Parathyroid adenoma (tissue), 2 donors: Measurements from ENCODE around the gene JUND.

Experiments
- H2AFZ ChIP-seq: fragments of 300-600 bp; sonication (generic); one replicate; pipeline ENCODE4 v1.7.0; 2017; ENCODE audit warnings: antibody characterized with exemption, mild to moderate bottlenecking
- H3K27ac ChIP-seq: fragments of 300-600 bp; sonication (generic); one replicate; pipeline ENCODE4 v1.7.0; 2017
- H3K27me3 ChIP-seq: fragments of 300-600 bp; sonication (generic); one replicate; pipeline ENCODE4 v1.7.0; 2017; ENCODE audit warnings: low read length; ENCODE audit not compliant: control insufficient read depth, insufficient read depth
- H3K36me3 ChIP-seq: fragments of 300-600 bp; sonication (generic); one replicate; pipeline ENCODE4 v1.7.0; 2017; ENCODE audit warnings: low read length; ENCODE audit not compliant: control insufficient read depth, insufficient read depth
- H3K4me1 ChIP-seq: fragments of 300-600 bp; sonication (generic); one replicate; pipeline ENCODE4 v1.7.0; 2017; ENCODE audit warnings: control low read depth
- H3K4me2 ChIP-seq: fragments of 300-600 bp; sonication (generic); one replicate; pipeline ENCODE4 v1.7.0; 2017; ENCODE audit warnings: low read length
- H3K4me3 ChIP-seq: fragments of 300-600 bp; sonication (generic); one replicate; pipeline ENCODE4 v1.7.0; 2017; ENCODE audit warnings: low read depth, low read length
- H3K79me2 ChIP-seq: fragments of 300-600 bp; sonication (generic); one replicate; pipeline ENCODE4 v1.7.0; 2017; ENCODE audit warnings: control low read depth
- H3K9ac ChIP-seq: fragments of 300-600 bp; sonication (generic); one replicate; pipeline ENCODE4 v1.7.0; 2017; ENCODE audit warnings: mild to moderate bottlenecking
- H3K9me3 ChIP-seq: fragments of 300-600 bp; sonication (generic); one replicate; pipeline ENCODE4 v1.7.0; 2017; ENCODE audit warnings: low read length; ENCODE audit not compliant: control insufficient read depth
- CTCF ChIP-seq: fragments of 300-600 bp; sonication (generic); IDR thresholded peaks from one replicate; pipeline ENCODE4 v1.7.0; 2017; ENCODE audit warnings: antibody characterized with exemption, mild to moderate bottlenecking
- donor health status: primary hyperparathyroidism.

The JUND gene

GRCh38 chr19:18231775-18232174 lies 49.6 kb downstream of the JUND start:
- Histone ChIP-seq H3K4me2 (no peak overlapping the region), H3K27ac (no peak overlapping the region), H3K4me1 (no peaks in the 10 kb centered on the region), H3K79me2 (no peaks in the 10 kb centered on the region), H3K4me3 (no peak overlapping the region), H3K27me3 (no peaks in the 10 kb centered on the region), H3K9me3 (no peaks in the 10 kb centered on the region), H3K9ac (no peak overlapping the region), H2AFZ (no peak overlapping the region), H3K36me3 (no peaks in the 10 kb centered on the region)
- TF ChIP-seq CTCF: no peak

- no peak overlapping the region for H3K4me3 ChIP-seq
- H2AFZ ChIP-seq: no peak overlapping the region
- H3K27me3 ChIP-seq: no peaks in the 10 kb centered on the region
- no peaks in the 10 kb centered on the region for H3K36me3 ChIP-seq
- H3K27ac ChIP-seq: no peak overlapping the region
- TF ChIP-seq CTCF: no peak
- no peaks in the 10 kb centered on the region for H3K4me1 ChIP-seq
- H3K79me2 ChIP-seq: no peaks in the 10 kb centered on the region
- no peak overlapping the region for H3K4me2 ChIP-seq
- H3K9ac ChIP-seq: no peak overlapping the region
- H3K9me3 ChIP-seq: no peaks in the 10 kb centered on the region
These were observed 50.3 kb downstream of the JUND start for GRCh38 chr19:18230941-18231734.

GRCh38 chr19:18229915-18230314 lies 51.5 kb downstream of the JUND start:
- no peaks in the 10 kb centered on the region for H3K79me2 ChIP-seq
- no peak overlapping the region for H3K27ac ChIP-seq
- H3K4me2 ChIP-seq: no peak overlapping the region
- H3K27me3 ChIP-seq: no peaks in the 10 kb centered on the region
- H3K36me3 ChIP-seq: no peaks in the 10 kb centered on the region
- H3K9ac ChIP-seq: no peak overlapping the region
- no peak overlapping the region for H3K4me3 ChIP-seq
- no peak overlapping the region for H2AFZ ChIP-seq
- TF ChIP-seq CTCF: no peak
- no peaks in the 10 kb centered on the region for H3K9me3 ChIP-seq
- H3K4me1 ChIP-seq: peaks cover 1% of the 10 kb centered on the region
